Glutamatergic neuron (in vitro differentiated cells): ENCODE measurements around the gene FBXO28. TPM values are rescaled to one million over a fixed set of nuclear protein-coding genes. Genes with fewer than 3 reads are reported as not detected.

ENCODE experiments used
- DNase-seq: peaks from one replicate; pipeline ENCODE4 v3.0.0; 2022
- H3K27ac Mint-ChIP-seq: one replicate; pipeline ENCODE4 v1.8.0; 2020; ENCODE audit warnings: mild to moderate bottlenecking, mixed read lengths, inconsistent platforms; ENCODE audit not compliant: unreplicated experiment
- H3K27me3 Mint-ChIP-seq: one replicate; pipeline ENCODE4 v1.8.0; 2020; ENCODE audit warnings: mild to moderate bottlenecking, moderate library complexity, mixed read lengths, inconsistent platforms; ENCODE audit not compliant: unreplicated experiment
- H3K36me3 Mint-ChIP-seq: one replicate; pipeline ENCODE4 v1.8.0; 2020; ENCODE audit warnings: mild to moderate bottlenecking, mixed read lengths, inconsistent platforms; ENCODE audit not compliant: unreplicated experiment
- H3K4me1 Mint-ChIP-seq: one replicate; pipeline ENCODE4 v1.8.0; 2020; ENCODE audit warnings: mild to moderate bottlenecking, low read depth, mixed read lengths, inconsistent platforms; ENCODE audit not compliant: unreplicated experiment
- H3K4me3 Mint-ChIP-seq: one replicate; pipeline ENCODE4 v1.8.0; 2020; ENCODE audit warnings: mild to moderate bottlenecking, mixed read lengths, inconsistent platforms; ENCODE audit not compliant: unreplicated experiment
- H3K9me3 Mint-ChIP-seq: one replicate; pipeline ENCODE4 v1.8.0; 2020; ENCODE audit warnings: mild to moderate bottlenecking, moderate library complexity, mixed read lengths, inconsistent platforms; ENCODE audit not compliant: unreplicated experiment
- CTCF ChIP-seq: fragments of 200-600 bp; sonication (generic); IDR thresholded peaks from one replicate; pipeline ENCODE4 v1.5.0; 2021; ENCODE audit not compliant: partially characterized antibody, unreplicated experiment
- total RNA-seq: library from RNA; stranded (reverse); fragmentation: NEBNext Ultra II Directional; extraction: Animal tissue kit (Norgen Biotek cat#: 25700); gene quantifications from one replicate; pipeline ENCODE4 v1.2.1, GENCODE V29; 2021; ENCODE audit not compliant: unreplicated experiment

The FBXO28 gene
- total RNA-seq, 1 donor from 2014 or later, result 29.4 TPM

DNA sequence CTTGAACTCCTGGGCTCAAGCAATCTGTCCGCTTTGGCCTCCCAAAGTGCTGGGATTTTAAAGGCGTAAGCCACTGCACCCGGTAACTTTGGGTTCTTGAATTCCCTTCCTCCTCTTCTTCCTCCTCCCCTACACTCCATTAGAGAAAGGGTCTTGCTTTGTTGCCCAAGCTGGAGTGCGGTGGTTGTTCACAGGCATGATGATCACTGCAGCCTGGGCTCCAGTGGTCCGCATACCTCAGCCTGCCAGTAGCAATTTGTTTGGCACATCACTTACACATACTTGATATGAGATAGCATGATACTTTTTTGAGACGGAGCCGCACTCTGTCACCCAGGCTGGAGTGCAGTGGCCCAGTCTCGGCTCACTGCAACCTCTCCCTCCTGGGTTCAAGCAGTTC is 71.3 kb downstream of the FBXO28 start:
- TF ChIP-seq CTCF, result no peak
- Mint-ChIP-seq H3K4me1 (peaks cover 14% of the 10 kb centered on the region), H3K27ac (peak overlapping the region; percentile 94), H3K9me3 (peaks cover 15% of the 10 kb centered on the region), H3K4me3 (peak overlapping the region; percentile 94), H3K36me3 (no peaks in the 10 kb centered on the region), H3K27me3 (peaks cover 10% of the 10 kb centered on the region)
- DNase-seq, result no peak

DNA sequence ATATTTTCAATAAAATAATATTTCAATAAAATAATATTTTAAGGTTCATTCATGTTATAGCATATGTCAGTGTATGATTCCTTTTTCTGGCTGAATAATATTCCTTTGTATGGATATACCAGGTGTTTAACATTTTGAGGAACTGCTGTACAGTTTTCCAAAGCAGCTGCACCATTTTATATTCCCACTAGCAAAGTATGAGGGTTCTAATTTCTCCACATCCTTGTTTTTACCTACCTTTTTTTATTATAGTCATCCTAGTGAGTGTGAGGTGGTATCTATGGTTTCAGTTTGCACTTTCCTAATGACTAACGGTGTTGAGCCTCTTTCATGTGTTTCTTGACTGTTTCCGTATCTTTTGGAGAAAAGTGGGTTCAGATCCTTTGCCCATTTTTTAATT is 74.4 kb downstream of the FBXO28 start:
- Mint-ChIP-seq H3K27ac (no peak overlapping the region), H3K9me3 (peaks cover 8% of the 10 kb centered on the region), H3K4me3 (no peak overlapping the region), H3K36me3 (no peaks in the 10 kb centered on the region), H3K27me3 (peaks cover 2% of the 10 kb centered on the region), H3K4me1 (peaks cover 8% of the 10 kb centered on the region)
- no peak for DNase-seq
- no peak for TF ChIP-seq CTCF

- no peak overlapping the region for H3K4me3 Mint-ChIP-seq
- peaks cover 4% of the 10 kb centered on the region for H3K4me1 Mint-ChIP-seq
- no peak overlapping the region for H3K27ac Mint-ChIP-seq
- no peak for DNase-seq
- H3K9me3 Mint-ChIP-seq, result peaks cover 2% of the 10 kb centered on the region
- H3K27me3 Mint-ChIP-seq, result no peaks in the 10 kb centered on the region
- peaks cover 4% of the 10 kb centered on the region for H3K36me3 Mint-ChIP-seq
- no peak for TF ChIP-seq CTCF
Observed at GRCh38 chr1:224189561-224189960, 75.7 kb downstream of the FBXO28 start.

GRCh38 chr1:224192082-224192788 is 78.3 kb downstream of the FBXO28 start:
- H3K27me3 Mint-ChIP-seq, result no peaks in the 10 kb centered on the region
- H3K4me3 Mint-ChIP-seq, result no peak overlapping the region
- DNase-seq, result no peak
- no peaks in the 10 kb centered on the region for H3K9me3 Mint-ChIP-seq
- peaks cover 4% of the 10 kb centered on the region for H3K36me3 Mint-ChIP-seq
- TF ChIP-seq CTCF, result no peak
- peaks cover 1% of the 10 kb centered on the region for H3K4me1 Mint-ChIP-seq
- H3K27ac Mint-ChIP-seq, result no peak overlapping the region

DNA sequence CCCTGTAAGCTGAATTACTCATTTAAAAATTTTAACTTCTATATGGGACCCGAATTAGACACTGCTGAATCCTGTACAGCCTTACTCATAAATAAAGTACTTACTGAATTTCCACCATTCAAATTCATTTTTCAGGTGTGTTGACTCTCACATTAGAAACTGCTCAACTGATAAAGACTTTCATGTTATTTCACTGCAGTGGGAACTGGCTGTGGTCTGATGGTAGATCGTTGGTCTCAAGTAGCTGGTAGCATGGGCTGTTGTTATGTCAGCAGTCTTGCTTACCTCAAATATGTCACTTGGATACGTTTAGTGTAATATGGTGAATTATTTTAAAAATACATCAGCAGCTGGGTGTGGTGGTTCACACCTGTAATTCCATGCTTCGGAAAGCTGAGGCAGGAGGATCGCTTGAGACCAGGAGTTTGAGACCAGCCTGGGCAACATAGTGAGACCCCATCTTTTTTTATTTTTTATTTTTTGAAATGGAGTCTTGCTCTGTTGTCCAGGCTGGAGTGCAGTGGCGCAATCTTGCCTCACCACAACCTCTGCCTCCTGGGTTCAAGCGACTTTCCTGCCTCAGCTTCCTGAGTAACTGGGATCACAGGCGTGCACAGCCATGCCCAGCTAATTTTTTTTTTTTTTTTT is 79.5 kb downstream of the FBXO28 start:
- DNase-seq, result no peak
- Mint-ChIP-seq H3K27me3 (no peaks in the 10 kb centered on the region), H3K4me3 (no peak overlapping the region), H3K9me3 (peaks cover 3% of the 10 kb centered on the region), H3K4me1 (peaks cover 1% of the 10 kb centered on the region), H3K27ac (no peak overlapping the region), H3K36me3 (peaks cover 7% of the 10 kb centered on the region)
- no peak for TF ChIP-seq CTCF
